Prostate gland (tissue), 2 donors: ENCODE measurements around the gene KCNK7.

Source experiments
- CTCF ChIP-seq, 4 experiments: fragments of 200-600 bp in 2 of 4; fragments of 450-650 bp in 2 of 4; sonication (generic) in 2 of 4; IDR thresholded peaks; 1 replicate in 3 of 4; 2 replicates in 1 of 4; pipeline ENCODE4 v1.5.1; 2016 to 2019; ENCODE audit warnings: antibody characterized with exemption in 4 of 4, mild to moderate bottlenecking in 2 of 4, moderate library complexity in 2 of 4
- POLR2A ChIP-seq: fragments of 450-650 bp; IDR thresholded peaks from one replicate; pipeline ENCODE4 v1.6.1; 2016; ENCODE audit warnings: antibody characterized with exemption, mild to moderate bottlenecking
- POLR2AphosphoS5 ChIP-seq: sonication (generic); formaldehyde crosslinking; IDR thresholded peaks from one replicate; pipeline ENCODE4 v1.6.1; 2017; ENCODE audit warnings: antibody characterized with exemption

- TF ChIP-seq CTCF (IDR thresholded peaks at IDR 0.05) (no peak), POLR2A (no peak), POLR2AphosphoS5 (no peak)
Observed at GRCh38 chr11:65616575-65617001, 21.0 kb upstream of the KCNK7 start.
